Activated CD4-positive, alpha-beta T cell treated with anti-CD3 and anti-CD28 coated beads, Interleukin-2, amount 50 U/mL, for 4 hours (primary cell): ENCODE measurements around the gene DENND5B.
"Not testable (repeated sequence)": the region's sequence is repeated elsewhere in the genome, so short reads cannot be mapped to it uniquely, and the experiment has no call there.

Experiments used
- DNase-seq, 2 experiments: peaks; one replicate each; pipeline ENCODE4 v3.0.0-alpha.2; 2020

Gene DENND5B

DNA sequence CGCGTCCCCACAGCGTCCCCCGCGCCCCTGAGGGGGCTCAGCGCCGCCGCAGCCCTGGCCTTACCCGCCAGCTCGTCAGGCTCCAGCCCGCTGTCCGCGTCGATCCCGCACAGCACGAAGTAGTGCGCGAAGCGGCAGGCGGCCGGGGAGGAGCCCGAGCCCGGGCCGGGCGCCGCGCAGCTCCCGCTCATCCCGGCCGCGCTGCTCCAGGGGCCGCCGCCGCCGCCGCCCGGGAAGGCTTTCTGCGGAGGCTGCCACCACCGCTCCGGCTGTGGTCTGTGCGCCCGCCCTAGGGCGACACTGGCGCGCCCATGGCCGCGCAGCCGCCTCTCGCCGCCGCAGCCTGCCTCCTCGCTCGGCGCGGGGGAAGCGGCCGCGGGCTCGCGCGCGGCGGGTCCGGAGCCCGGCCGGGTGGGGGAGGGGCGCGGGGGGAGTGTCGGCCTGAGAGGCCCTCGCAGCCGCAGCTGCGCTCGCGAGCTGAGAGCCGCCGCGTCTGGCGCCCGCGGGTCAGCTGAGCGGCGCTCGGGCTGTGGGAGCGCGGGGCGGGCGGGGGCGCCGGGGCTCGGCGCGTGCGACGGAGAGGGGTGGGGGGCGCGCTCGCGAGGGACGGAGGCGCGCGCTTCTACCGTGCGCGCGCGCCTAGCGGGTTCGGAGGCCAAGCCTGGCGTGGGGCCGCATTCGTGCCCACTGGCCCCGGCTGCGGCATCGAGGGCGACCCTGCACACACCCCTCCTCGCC, at the start of gene DENND5B:
TSS of gene DENND5B (minus strand) at position 495 of the 738 bp plus-strand sequence. CDS start at position 191, 304 bp downstream.
- no peak for DNase-seq

- DNase-seq: no peak
These were observed 43.7 kb upstream of the DENND5B start for GRCh38 chr12:31634620-31635019.

DNA sequence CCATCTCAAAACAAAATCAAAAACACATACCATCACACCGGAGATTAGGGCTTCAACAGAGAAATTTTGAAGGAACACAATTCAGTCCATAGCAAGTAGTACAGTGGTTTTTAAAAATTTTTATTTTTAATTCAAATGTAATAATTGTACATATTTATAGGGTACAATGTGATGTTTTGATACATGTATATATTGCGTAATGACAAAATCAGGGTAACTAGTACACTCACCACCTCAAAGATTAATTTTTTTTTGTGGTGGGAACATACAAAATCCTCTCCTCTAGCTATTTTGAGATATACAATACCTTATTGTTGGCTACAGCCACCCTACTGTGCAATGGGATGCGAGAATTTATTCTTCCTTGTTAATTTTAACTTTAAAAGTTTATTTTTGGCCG, 42.5 kb upstream of the DENND5B start:
- no peak for DNase-seq

DNA sequence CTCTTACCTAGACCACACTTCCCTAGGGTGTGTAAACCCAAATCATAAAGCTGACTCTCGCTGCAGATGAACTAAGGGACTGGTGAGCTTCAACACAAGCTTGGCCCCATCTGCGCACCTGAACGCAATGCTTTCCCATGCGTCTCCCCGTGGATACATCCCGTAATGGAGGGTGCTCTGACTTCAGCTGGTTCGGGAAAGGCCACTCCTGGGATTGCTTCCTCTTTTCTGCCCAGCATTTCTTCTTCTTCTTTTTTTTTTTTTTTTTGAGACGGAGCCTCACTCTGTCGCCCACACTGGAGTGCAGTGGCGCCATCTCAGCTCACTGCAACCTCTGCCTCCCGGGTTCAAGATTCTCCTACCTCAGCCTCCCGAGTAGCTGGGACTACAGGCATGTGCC, 40.9 kb upstream of the DENND5B start:
- no peak for DNase-seq

DNA sequence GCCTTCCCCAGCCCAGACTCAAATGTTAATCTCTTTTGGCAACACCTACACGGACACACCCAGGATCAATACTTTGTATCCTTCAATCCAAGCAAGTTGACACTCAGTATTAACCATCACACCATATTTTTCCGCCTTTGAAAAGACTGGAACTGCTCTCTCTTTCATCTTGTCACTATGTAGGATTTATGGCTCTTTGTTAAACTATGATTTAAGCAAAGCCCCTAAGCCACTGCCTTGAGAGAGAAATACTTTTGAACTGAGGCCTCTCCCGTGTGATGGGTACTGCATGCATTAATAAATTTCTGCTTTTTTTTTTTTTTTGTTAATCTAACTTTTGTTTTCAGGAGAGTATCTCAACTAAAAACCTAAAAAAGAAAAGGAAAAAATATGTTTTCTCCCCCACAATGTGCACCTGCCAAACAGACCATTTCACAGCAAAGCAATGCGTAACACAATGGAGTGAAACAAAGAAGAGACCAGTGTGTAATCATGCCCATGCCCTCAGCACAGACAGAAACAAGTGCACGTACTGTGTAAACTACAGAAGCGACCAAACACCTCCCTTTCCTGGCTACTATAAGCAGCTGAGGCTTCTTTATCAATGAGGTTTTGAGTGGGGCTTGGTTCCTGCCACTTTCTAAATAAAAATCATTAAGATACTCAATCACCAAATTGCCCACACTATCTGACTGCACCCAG, 40.2 kb upstream of the DENND5B start:
- no peak for DNase-seq

GRCh38 chr12:31629756-31630732, 39.1 kb upstream of the DENND5B start:
- no peak for DNase-seq

- no peak for DNase-seq
These were observed 36.6 kb upstream of the DENND5B start for GRCh38 chr12:31627456-31628054.

DNA sequence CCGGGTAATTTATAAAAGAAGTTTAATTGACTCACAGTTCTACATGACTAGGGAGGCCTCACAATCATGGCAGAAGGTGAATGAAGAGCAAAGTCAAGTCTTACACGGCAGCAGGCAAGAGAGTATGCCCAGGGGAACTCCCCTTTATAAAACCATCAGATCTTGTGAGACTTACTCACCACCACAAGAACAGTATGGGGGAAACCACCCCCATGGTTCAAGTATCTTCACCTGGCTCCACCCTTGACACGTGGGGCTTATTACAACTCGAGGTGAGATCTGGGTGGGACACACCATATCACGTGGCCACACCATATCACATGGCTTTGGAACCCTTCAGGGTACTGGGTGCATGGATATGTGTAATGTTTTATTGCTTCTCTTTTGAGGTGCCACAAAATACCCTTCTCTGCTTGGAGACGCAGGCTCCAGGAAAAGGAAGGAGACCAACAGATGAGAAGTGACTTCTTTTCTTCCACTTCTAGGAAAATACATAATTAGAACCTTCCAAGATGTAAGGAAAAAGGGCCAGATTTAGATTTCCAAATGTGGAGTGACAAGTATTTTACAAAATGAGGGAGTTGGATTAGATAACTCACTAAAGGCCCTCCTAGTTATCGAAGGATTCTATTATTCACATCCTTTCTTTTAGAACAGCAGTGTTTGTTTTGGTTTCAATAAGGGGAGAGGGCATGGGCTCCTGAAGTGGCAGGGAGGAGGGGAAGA, 35.5 kb upstream of the DENND5B start:
- DNase-seq: no peak

GRCh38 chr12:31622038-31622437, 31.1 kb upstream of the DENND5B start:
- no peak for DNase-seq

- no peak for DNase-seq
These were observed 29.4 kb upstream of the DENND5B start for GRCh38 chr12:31620311-31620710.

GRCh38 chr12:31618228-31619025, 27.5 kb upstream of the DENND5B start:
- DNase-seq: no peak

- DNase-seq: no peak
These were observed 21.9 kb upstream of the DENND5B start for GRCh38 chr12:31612819-31613218.

DNA sequence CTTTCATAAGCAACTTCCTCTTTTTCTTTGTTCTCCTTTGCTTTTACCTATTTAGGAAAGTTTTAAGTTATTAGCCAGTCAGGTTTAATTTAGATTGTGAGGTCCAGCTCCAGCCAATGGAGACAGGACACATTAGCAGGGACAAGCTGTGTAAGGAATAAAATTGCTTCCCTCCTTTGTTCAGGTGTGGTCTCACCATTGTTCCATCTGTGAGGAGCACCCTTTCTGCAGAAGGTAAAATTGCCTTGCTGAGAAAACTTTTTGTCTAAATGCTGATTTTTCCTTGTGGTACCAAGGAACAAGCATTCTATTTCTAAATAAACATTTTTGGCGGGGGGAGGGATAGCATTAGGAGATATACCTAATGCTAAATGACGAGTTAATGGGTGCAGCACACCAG, 17.4 kb upstream of the DENND5B start:
- DNase-seq: not testable (repeated sequence)

DNA sequence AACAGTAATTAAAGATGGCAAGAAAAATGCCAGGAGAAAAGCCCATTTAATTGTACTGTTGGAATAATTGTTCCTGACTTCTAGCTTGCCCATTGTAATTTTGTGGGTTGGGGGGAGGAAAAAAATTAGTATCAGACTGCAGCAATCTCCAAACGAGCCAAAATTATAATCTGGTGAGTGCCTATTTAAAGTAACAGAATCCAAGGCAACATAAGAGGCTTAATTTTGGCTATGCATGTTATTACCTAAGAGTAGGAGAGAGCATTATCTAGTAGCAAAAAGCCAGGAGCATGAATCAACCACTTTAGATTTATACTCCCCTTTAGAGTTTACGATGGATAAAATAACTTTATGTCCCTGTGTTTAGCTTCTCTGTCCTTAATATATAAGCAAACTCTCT, 14.6 kb upstream of the DENND5B start:
- no peak for DNase-seq

- DNase-seq: no peak
These were observed 12.6 kb upstream of the DENND5B start for GRCh38 chr12:31603546-31604009.

DNA sequence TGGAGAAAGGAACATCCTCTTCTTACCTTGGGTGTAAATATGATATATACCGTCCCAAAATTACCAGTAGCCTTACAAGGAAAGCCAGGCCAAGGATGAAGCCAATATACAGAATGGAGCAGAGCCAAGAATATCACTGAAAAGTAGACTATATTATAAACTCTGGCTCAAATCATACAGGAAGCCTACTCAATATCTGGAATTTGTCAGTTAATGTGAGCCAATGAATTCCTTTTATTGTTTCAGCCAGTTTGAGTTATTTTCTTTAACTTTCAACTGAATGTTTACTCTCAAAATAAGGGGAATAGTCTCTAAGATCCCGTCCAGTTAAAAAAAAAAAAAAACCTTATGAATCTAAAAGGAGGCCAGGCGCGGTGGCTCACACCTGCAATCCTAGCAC, 9.8 kb upstream of the DENND5B start:
- DNase-seq: no peak

DNA sequence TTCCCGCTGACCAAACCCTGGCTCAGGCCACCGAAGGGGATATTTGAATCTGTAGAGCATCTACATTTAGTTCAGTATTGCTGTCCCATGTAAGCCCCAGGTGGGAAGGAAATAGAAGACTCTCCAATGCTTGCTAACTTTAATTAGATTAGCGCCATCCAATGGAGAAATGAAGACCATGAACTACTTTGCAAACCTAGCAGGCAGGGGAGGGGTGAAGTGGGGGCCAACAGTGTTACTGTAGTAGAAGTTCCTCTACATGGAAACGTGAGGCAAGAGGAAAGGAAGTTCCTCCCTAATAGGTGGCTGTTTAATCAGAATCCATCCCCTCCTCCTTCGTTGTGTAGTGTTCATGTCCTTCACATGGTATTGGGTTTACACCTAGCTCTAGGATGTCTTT, 9.3 kb upstream of the DENND5B start:
- DNase-seq: no peak

GRCh38 chr12:31599053-31599452, 8.1 kb upstream of the DENND5B start:
- no peak for DNase-seq

GRCh38 chr12:31597066-31597465, 6.1 kb upstream of the DENND5B start:
- no peak for DNase-seq

DNA sequence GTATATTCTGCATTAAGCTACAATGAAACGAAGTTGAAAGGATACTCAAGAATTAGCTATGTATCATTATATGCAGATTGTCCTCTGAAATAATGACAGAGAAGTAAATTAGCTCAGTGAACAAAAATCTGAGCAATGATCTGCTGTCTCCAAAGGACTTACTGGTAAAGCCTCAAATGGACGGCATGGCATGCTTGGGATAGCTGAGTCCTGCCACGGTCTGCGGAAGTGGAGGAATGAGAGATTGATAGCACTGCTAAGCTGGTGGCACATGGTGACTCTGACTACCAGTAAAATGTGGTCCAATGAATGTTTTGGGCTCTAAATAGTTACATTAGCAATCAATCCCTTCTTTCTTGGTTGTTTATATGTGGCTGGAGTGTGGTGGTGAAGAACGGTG, 3.7 kb upstream of the DENND5B start:
- DNase-seq: no peak

DNA sequence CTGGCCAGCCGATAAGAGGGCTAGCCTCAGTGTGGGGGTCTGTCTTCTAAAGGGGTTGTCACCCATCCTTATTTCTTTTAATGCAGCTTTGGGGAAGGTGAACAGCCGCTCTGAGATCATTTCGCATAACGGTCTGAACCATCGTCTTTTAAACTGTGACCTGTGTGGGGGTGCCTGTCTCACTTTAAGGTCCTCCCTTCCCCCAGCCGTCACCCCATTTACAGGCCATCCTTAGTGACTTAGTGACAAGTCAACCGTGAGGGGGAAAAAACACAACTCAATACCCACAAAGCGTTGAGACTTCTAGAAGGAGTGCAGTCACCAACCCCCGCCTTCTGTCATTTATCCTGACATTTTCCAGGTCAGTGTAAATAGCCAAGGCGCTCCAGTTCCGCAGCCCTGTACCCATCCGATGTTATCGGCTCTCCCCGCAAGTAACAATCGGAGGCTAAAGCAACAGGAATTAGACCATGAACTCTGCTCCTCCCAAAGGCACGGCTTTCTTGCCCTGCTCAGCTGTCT, 505 bp upstream of the DENND5B start:
- DNase-seq: no peak
